GM19193 (cell line): Measurements from ENCODE around the gene NAALADL2.

Experiments used
- POLR2A ChIP-seq: IDR thresholded peaks from 4 replicates; pipeline ENCODE4 v1.6.1; 2011; ENCODE audit not compliant: insufficient read depth, insufficient read length; ENCODE audit errors: extremely low read depth

NAALADL2 gene

DNA sequence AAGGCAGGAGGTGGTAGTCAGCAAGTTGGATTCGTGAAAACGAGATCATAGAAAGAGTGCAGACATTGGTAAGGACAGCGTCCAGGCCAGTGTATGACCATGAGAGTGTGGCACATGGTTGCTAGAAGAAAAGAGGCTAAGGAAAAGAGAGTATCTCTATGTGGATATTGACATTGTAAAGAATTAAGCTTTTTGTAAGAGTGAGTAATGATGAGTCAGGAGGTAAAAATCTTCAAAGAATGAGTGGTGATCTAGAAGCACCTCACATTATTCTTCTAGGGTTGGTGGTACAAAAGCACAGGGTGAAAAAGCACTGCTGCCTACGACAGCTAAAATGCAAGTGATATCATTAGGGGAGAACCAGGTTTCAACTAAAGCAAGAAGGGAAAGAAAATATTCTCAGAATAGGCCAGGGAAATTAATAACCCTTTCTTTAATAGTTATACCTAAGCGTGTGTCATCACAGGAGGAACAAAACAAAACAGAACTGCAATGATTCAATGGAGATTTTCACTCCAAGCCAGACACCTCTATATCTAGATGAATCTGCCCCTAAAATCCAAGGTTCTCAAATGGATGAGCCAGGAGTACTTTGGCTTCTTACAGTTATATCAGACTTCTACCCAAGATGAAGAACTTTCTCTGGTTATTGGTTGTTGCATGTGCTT is 884.7 kb downstream of the NAALADL2 start:
- no peak for TF ChIP-seq POLR2A

DNA sequence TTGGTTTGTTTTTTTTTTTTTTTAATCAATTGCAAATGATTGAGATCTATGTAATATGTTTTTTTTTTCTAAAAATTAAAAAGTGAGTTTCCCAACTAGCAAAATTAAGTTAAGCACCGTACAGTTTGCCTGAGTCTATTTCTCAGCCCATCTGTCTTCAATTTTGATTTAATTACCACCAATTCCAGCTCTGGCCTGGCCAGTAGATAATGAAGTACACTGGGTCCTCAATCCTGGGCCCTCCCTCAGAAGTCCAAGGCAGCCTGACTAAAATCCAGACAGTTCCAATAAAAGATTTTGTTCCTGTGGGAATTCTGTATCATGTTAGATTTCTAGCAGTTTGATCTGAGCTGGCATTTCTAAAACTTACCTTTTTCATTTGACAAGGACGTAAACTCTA is 887.2 kb downstream of the NAALADL2 start:
- no peak for TF ChIP-seq POLR2A

DNA sequence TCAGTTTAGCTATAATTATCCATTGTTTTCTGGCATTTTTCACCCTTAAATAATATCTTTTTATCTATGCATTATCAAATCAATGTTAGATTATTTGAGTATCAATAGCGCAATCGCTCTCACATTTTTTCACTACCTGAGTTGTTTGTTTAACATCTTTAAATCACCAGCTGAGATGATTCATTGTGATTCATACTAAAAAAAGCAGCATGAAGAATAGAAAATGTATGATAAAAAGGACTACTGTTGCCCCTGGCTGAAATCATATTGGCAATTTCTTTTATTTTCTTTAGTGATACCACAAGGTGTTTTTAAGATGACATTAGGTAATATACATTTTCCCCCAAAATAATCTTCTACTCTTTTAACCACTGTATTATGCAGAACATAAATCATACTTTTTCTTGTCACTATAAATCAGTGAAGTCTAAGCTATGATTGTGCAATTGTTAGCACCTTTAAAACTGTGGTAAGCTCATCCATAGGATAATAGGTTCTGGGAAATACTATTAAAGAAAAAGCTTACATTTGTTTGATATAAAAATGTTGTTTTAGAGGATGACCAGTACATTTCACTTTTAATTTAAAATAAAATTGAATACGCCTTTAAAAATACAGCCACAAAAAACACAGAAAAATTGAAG is 889.1 kb downstream of the NAALADL2 start:
- no peak for TF ChIP-seq POLR2A

- TF ChIP-seq POLR2A = no peak
Observed at GRCh38 chr3:175749981-175750380, 890.8 kb downstream of the NAALADL2 start.

GRCh38 chr3:175751089-175751488 is 892.0 kb downstream of the NAALADL2 start:
- TF ChIP-seq POLR2A = no peak

DNA sequence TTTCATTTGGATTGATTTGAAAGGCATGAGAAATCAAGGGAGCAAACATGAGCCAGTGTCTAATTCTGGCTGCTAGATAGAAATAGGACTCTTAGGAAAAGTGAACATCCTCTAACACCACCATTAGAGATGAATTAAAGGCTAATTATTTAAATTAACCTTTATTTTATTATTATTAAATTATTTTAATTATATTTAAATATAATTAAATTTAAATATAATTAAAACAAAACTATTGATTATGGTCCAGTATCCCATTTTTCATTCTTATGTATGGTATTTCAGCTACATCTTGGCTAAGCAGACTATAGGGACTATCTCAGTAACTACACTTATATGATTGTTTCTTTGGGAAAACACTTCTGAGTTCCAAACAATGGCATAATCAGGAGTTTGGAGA is 904.8 kb downstream of the NAALADL2 start:
- TF ChIP-seq POLR2A = no peak

DNA sequence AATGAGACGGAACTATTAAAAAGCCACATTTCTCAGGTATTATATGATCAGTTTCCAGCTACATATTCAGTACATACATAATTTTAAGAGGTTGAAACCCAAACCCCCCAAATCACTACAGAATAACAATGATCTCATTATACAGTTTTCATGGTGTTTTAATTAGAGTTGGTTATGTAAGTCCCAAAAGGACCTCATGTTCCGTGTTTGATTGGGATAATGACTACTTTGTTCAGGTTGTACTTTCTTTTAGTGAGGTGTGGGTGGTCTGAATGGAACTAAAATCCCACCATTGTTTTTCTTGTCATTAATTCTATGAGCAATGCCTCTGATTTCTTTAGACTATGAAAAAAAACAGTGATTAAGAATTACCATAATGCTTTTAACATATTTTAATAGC is 905.6 kb downstream of the NAALADL2 start:
- no peak for TF ChIP-seq POLR2A

GRCh38 chr3:175770426-175770825 is 911.3 kb downstream of the NAALADL2 start:
- no peak for TF ChIP-seq POLR2A

- TF ChIP-seq POLR2A = no peak
Observed at GRCh38 chr3:175777495-175777894, 918.4 kb downstream of the NAALADL2 start.

GRCh38 chr3:175777965-175778364 is 918.8 kb downstream of the NAALADL2 start:
- no peak for TF ChIP-seq POLR2A

GRCh38 chr3:175778994-175779393 is 919.9 kb downstream of the NAALADL2 start:
- no peak for TF ChIP-seq POLR2A

DNA sequence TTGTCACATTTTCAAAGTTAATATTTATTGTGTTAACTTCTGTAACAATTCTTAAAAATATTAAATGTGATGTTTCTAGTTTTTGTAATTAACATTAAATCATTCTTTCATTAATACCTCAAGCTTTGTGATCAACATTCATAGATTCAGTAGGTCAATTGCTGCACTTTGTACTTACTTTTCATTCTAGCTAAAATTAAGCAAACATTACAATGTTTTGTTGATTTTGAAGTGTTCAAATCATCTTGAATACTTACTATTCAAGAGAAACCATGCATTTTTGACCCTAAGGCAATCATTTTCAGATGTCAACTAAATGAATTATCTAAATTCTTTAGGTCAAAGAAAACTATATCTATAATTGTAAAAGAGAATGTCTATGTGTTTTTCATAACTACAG is 933.1 kb downstream of the NAALADL2 start:
- no peak for TF ChIP-seq POLR2A

- no peak for TF ChIP-seq POLR2A
Observed at GRCh38 chr3:175798326-175798725, 939.2 kb downstream of the NAALADL2 start.

DNA sequence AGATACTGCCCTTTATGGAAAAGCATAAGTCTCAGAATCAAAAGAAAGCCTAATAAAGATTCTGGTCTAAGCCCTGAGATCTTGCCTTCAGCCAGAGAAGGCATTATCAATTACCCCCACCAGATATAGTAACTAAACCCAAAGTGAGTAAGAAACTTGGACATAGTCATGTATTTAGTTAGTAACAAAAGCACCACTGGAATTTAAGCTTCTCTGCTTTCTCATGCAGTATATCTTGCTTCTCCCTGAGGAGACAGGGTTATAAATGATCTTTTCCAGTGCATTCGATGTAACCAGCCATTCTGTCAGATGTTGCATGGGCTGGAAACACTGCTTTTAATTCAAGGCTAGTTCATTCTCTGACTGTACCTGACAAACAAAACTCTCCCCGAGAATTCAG is 946.7 kb downstream of the NAALADL2 start:
- no peak for TF ChIP-seq POLR2A

- no peak for TF ChIP-seq POLR2A
Observed at GRCh38 chr3:175807175-175807574, 948.0 kb downstream of the NAALADL2 start.

DNA sequence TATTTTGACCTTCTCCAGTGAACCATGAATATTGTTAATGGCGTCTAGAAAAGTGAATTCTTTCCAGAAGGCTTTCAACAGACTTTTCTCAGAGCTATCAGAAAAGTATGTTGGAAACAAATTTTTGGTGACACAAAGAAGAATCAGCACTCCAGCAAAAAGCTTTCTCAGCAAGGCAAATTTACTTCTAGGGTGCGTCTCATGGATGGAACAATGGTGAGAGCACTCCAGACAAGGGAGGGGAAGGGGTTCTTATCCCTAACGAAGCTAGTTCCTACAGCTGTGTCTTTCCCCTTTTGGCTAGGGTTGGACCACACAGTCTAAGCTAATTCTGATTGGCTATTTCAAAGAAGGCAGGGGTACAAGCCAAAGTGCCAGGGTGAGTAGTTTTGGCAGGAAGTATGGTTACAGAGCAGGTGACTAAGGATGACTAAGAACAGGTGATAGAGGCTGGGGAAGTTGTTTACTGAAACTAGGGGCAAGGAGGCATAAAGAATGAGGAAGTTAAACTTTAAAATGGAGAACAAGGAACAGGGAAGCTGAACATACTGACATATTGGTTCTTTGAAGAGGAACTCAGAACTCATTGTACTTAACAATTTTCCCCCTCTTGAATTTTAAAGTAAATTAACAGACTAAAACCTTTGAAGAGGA is 959.8 kb downstream of the NAALADL2 start:
- TF ChIP-seq POLR2A = no peak

DNA sequence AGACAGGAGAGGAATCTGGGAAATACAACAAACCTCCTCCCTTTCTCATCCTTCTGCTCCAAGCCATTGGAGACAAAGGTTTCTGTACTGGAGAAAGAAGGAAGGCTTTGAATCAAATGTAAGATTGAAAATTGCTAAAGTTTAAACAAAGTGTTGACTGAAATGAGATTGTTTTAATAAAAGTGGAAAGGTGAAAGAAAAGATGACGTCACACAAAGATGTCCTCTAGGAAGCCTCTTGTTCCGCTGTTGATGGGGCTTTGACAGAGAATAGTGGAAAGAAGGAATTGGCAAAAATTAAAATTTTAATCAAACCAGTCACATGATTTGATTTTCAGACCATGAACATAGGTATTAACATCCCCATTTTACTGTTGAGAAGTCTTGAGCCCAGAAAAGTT is 967.6 kb downstream of the NAALADL2 start:
- no peak for TF ChIP-seq POLR2A

- no peak for TF ChIP-seq POLR2A
Observed at GRCh38 chr3:175836617-175837016, 977.5 kb downstream of the NAALADL2 start.
